AG08395 (cell line): Measurements from ENCODE around the gene DEFB112.

ENCODE experiments used
- DNase-seq: peaks from one replicate; pipeline ENCODE4 v3.0.0; 2012; ENCODE audit warnings: mixed read lengths, low spot score

Gene DEFB112

GRCh38 chr6:50049829-50050228 is at the start of gene DEFB112:
DEFB112 (minus strand) TSS chr6:50049929; CDS start chr6:50049869, 60 bp downstream.
- DNase-seq: no peak

GRCh38 chr6:50098641-50098993 is 48.9 kb upstream of the DEFB112 start:
- DNase-seq: no peak

- no peak for DNase-seq
Observed at GRCh38 chr6:50097966-50098640, 48.4 kb upstream of the DEFB112 start.

- DNase-seq: no peak
Observed at GRCh38 chr6:50096296-50096695, 46.6 kb upstream of the DEFB112 start.

GRCh38 chr6:50093938-50094272 is 44.2 kb upstream of the DEFB112 start:
- no peak for DNase-seq

GRCh38 chr6:50093116-50093937 is 43.6 kb upstream of the DEFB112 start:
- no peak for DNase-seq

GRCh38 chr6:50091641-50092040 is 41.9 kb upstream of the DEFB112 start:
- peak; percentile 10 for DNase-seq

GRCh38 chr6:50089911-50090310 is 40.2 kb upstream of the DEFB112 start:
- no peak for DNase-seq

GRCh38 chr6:50087231-50087954 is 37.7 kb upstream of the DEFB112 start:
- DNase-seq: peak; percentile 81

- no peak for DNase-seq
Observed at GRCh38 chr6:50077385-50077784, 27.7 kb upstream of the DEFB112 start.

GRCh38 chr6:50076431-50076830 is 26.7 kb upstream of the DEFB112 start:
- no peak for DNase-seq

GRCh38 chr6:50071921-50072320 is 22.2 kb upstream of the DEFB112 start:
- no peak for DNase-seq

- no peak for DNase-seq
Observed at GRCh38 chr6:50070101-50070500, 20.4 kb upstream of the DEFB112 start.

GRCh38 chr6:50062051-50062450 is 12.3 kb upstream of the DEFB112 start:
- DNase-seq: no peak

GRCh38 chr6:50056242-50056641 is 6.5 kb upstream of the DEFB112 start:
- DNase-seq: no peak

GRCh38 chr6:50047026-50047425 is 2.7 kb downstream of the DEFB112 start:
- DNase-seq: no peak

GRCh38 chr6:50030777-50031562 is 18.8 kb downstream of the DEFB112 start:
- DNase-seq: peak; percentile 30

GRCh38 chr6:50030350-50030749 is 19.4 kb downstream of the DEFB112 start:
- no peak for DNase-seq

- no peak for DNase-seq
Observed at GRCh38 chr6:50025258-50025657, 24.5 kb downstream of the DEFB112 start.

GRCh38 chr6:50021894-50022293 is 27.8 kb downstream of the DEFB112 start, which contains the start of gene DEFB110:
DEFB110 (minus strand) TSS chr6:50021994; CDS start chr6:50021935, 59 bp downstream.
- no peak for DNase-seq

GRCh38 chr6:50007819-50008218 is 41.9 kb downstream of the DEFB112 start:
- peak; percentile 56 for DNase-seq

GRCh38 chr6:50003139-50003538 is 46.6 kb downstream of the DEFB112 start:
- DNase-seq: no peak
